T-helper 1 cell treated with Interleukin-12 subunit alpha and Interleukin-12 subunit beta and Interleukin-4 antibody, amounts not matched to agents 30 ng/mL and 1 ng/mL, for 36 hours (primary cell): ENCODE data around the gene REP15. TPM values are rescaled to one million over a fixed set of nuclear protein-coding genes. Genes with fewer than 3 reads are reported as not detected.
"Not testable (repeated sequence)": the region's sequence is repeated elsewhere in the genome, so short reads cannot be mapped to it uniquely, and the experiment has no call there.

Experiments
- intact Hi-C: fragments of 100-400 bp; cut with micrococcal nuclease; formaldehyde crosslinking; loops from one replicate; pipeline ENCODE4 v1.15.1; 2024
- total RNA-seq: library from RNA; stranded (reverse); gene quantifications from 2 replicates; pipeline ENCODE4 v1.2.3, GENCODE V29; 2022

The REP15 gene
- total RNA-seq, 1 donor from 2014 or later: 1.8 TPM

- intact Hi-C loops: no loop called here
These were observed 523 bp upstream of the REP15 start for GRCh38 chr12:27695556-27696292.

GRCh38 chr12:27696864-27697564 lies 767 bp downstream of the REP15 start:
- intact Hi-C loops: no loop called here

DNA sequence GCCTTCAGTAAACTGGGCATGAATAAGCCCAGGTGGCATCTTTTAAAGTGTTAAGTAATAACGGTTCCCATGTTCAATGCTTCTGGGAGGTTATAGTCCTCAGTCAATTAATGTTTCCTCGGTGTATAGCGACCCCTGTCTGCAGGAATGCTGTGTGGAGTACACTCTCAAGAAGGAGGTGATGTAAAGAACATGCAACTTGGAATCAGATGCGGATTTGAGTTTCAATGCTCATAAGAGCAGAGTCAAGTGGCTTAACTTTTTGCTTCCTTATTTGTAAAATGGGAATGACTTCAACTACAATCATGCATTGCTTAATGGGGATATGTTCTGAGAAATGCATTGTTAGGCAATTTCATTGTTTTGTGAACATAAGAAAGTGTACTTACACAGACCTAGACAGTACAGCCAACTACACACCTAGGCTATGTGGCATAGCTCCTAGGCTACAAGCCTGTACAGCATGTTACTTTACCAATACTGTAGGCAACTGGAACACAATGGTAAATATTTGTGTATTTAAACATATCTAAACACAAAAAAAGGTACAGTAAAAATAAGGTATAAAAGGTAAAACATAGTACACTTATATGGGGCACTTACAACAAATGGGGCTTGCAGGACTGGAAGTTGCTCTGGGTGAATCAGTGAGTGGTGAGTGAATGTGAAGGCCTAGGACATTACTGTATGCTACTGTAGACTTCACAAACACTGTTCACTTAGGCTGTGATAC lies 7.6 kb downstream of the REP15 start:
- intact Hi-C loops: loop anchor here (1.0 to 2.0 kb wide), 9 partner anchors 52 to 850 kb away; partner anchors contain the start of gene MED21

- intact Hi-C loops: no loop called here
These were observed 9.0 kb downstream of the REP15 start for GRCh38 chr12:27705263-27705662.

DNA sequence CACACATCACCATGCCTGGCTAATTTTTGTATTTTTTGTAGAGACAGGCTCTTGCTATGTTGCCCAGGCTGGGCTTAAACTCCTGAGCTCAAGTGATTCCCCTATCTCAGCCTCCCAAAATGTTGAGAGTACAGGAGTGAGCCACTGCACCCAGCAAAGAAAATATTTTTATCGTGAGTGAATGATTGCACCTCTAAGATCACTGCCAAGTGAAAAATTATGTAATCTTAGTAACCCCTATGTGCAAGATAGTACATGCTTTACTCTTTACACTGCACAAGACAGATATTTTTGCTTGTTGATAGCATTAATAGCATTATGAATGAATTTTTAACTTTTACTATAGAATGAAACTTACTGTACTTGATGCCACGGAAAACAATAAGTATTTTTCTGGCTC lies 11.0 kb downstream of the REP15 start:
- intact Hi-C loops: no loop called here

DNA sequence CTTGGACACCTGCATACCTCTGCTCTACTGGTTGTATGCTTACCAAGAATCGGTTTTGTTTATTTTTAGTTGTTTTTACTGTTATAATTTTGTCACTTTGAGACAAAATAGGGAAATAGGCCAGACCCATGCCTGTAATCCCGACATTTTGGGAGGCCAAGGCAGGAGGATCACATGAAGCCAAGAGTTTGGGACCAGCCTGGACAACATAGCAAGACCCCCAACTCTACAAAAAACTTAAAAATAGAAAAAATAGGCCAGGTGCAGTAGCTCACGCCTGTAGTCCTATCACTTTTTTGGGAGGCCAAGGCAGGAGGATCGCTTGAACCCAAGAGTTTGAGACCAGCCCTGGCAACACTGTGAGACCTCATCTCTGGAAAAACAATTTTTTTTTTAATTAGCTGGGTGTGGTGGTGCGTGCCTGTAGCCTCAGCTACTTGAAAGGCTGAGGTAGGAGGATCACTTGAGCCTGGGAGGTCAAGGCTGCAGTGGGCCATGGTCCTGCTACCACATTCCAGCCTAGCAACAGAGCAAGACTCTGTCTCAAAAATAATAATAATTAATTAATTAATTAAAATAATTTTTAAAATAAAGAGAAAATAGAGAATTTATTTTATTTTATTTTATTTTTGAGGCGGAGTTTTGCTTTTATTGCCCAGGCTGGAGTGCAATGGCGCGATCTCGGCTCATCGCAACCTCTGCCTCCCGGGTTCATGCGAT lies 13.1 kb downstream of the REP15 start:
- intact Hi-C loops: no loop called here

GRCh38 chr12:27709932-27710591 lies 13.8 kb downstream of the REP15 start:
- intact Hi-C loops: loop anchor here (1.0 to 10.0 kb wide), 13 partner anchors 70 to 1671 kb away; partner anchors contain the start of genes CCDC91, ERGIC2, INTS13 and ITPR2

GRCh38 chr12:27710592-27711316 lies 14.5 kb downstream of the REP15 start, which contains the start of gene MRPS35:
Gene MRPS35, plus strand, starts transcription at chr12:27710832. Its CDS starts 12 bp downstream, at chr12:27710844.
- intact Hi-C loops: loop anchor here (1.0 to 10.0 kb wide), 13 partner anchors 70 to 1671 kb away; partner anchors contain the start of genes CCDC91, ERGIC2, INTS13 and ITPR2

GRCh38 chr12:27711317-27711682 lies 15.1 kb downstream of the REP15 start:
- intact Hi-C loops: loop anchor here (2.0 to 10.0 kb wide), 4 partner anchors 544 to 1392 kb away; partner anchors contain the start of gene ITPR2

DNA sequence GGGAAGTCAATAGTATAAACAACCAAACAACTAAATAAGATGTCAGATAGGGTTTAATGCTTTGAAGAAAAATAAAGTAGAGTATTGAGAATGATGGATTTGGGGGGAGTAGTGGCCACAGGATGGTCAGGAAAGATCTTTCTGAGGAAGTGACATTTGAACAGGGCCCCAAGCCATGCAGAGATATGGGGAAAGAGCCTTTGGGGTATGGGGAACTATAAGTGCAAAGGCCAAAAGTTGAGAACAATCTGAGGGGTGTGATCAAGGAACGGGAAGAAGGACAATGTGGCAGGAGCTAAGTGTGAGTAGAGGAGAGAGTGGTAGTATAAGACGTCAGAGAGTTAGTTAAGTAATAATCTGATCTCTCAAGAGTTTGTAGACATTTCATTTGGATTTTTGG lies 15.7 kb downstream of the REP15 start:
- intact Hi-C loops: loop anchor here (2.0 to 10.0 kb wide), 4 partner anchors 543 to 1391 kb away; partner anchors contain the start of gene ITPR2

- intact Hi-C loops: no loop called here
These were observed 27.0 kb downstream of the REP15 start for GRCh38 chr12:27723212-27723611.

DNA sequence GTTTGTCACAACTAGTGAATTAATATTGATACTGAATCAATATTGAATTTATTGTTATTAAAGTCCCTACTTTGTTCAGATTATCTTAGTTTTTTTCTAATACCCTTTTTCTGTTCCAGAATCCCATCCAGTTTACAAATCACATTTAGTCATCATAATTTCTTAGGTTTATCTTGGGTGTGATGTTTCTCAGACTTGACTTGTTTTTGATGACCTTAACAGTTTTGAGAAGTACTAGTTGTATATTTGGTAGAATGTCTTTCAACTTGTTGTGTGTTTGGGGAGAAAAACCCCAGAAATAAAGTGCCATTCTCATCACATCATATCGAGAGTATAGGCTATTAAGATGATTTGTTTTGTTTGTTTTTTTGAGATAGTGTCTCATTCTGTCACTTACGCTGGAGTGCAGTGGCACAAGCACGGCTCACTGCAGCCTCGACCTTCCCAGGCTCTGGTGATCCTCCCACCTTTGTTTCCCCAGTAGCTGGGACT lies 33.9 kb downstream of the REP15 start:
- intact Hi-C loops: no loop called here

DNA sequence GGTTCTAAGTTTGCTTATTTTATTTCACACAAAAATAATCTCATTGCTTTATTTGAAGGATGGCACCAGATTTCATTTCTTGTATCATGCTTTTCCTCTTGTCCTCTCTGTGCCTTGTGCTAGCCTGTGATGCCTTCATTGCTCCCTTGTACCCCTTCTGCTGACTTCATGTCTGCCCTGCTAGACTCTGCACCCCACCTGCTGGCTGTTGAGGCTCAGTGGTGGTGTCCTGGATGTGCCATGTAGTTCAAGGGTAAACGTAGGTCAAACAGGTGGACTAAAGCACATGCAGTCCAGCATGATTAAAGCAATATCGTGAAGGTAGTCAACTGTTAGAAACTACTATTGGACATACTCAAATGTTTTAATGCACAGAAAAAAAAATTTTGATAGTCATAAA lies 36.0 kb downstream of the REP15 start:
- intact Hi-C loops: loop anchor here (2.0 kb wide), 1 partner anchor 49 kb away; the partner anchor contains the start of genes KLHL42 and MANSC4

DNA sequence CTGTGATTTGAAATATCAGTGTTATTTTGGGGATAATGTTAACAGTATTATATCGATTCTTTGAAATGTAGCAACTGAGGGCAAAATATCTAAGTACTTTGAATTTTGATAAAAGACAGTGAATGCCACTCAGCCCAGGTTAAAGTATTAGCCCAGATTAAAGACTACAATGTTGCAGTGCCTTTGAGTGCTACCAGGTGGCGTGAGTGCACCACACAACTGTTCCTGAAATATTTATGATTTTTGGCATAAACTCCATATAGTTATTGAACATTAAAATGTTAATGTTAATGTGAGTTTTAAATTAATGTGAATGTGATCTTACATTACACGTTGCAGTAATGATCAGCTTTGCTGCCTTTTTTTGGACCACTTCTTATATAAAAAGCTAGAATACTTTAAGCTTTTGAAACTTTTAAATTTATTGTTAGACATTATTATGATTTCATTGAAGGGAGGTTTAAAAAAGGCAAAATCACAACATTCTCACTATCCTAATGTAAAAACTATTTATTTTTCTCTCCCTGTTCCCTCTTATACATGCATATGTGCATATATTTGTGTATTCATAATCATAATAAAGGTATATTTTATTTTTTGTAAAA lies 36.9 kb downstream of the REP15 start:
- intact Hi-C loops: loop anchor here (1.0 to 2.0 kb wide), 4 partner anchors 48 to 1265 kb away; partner anchors contain the start of genes KLHL42 and MANSC4

- intact Hi-C loops: loop anchor here (1.0 to 2.0 kb wide), 4 partner anchors 47 to 1265 kb away; partner anchors contain the start of genes KLHL42 and MANSC4
These were observed 37.5 kb downstream of the REP15 start for GRCh38 chr12:27733791-27734190.

DNA sequence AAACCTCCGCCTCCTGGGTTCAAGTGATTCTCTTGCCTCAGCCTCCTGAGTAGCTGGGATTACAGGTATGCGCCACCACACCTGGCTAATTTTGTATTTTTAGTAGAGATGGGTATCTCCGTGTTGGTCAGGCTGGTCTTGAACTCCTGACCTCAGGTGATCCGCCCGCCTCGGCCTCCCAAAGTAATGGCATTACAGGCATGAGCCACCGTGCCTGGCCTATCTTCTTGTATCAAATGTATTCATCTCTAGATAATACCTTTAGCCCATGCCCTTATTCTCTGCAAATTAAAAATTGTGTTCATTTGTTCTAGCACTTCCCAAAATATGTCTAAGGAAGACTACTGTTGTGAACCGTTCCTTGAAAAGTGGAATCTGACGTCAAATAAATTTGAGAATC lies 38.1 kb downstream of the REP15 start:
- intact Hi-C loops: not testable (repeated sequence)

GRCh38 chr12:27743601-27744000 lies 47.4 kb downstream of the REP15 start:
- intact Hi-C loops: no loop called here

DNA sequence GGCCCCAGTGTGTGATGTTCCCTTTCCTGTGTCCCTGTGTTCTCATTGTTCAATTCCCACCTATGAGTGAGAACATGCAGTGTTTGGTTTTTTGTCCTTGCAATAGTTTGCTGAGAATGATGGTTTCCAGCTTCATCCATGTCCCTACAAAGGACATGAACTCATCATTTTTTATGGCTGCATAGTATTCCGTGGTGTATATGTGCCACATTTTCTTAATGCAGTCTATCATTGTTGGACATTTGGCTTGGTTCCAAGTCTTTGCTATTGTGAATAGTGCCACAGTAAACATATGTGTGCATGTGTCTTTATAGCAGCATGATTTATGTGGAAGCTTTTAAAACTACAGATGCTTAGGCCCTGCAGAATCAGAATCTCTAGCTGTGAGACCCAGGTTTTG lies 49.5 kb downstream of the REP15 start:
- intact Hi-C loops: loop anchor here (2.0 kb wide), 1 partner anchor 17 kb away; no protein-coding TSS in a partner anchor
